ENCODE data around the gene HSPB9. TPM values are rescaled to one million over a fixed set of nuclear protein-coding genes. Genes with fewer than 3 reads are reported as not detected.

Gene HSPB9
- polyA plus RNA-seq, 3 donors from 2014 or later = 0.11 TPM; not detected in 2

- H3K27ac Mint-ChIP-seq = peak overlapping the region in 2 of 6 donors; percentile 22 to 52
- no peaks in the 10 kb centered on the region for H3K9me3 Mint-ChIP-seq
- no peak overlapping the region for H3K4me3 Mint-ChIP-seq
- peaks cover 2 to 4% (median 3%) of the 10 kb centered on the region in 3 donors for H3K36me3 Mint-ChIP-seq
- peaks cover 0 to 3% (median 0%) of the 10 kb centered on the region in 3 donors for H3K27me3 Mint-ChIP-seq (ENCODE audit: low read depth in 3 of 3)
- peaks cover 30 to 35% of the 10 kb centered on the region in 2 donors for H3K4me1 Mint-ChIP-seq
- DNase-seq = no peak
These were observed 13.5 kb upstream of the HSPB9 start for GRCh38 chr17:42109086-42109485.

DNA sequence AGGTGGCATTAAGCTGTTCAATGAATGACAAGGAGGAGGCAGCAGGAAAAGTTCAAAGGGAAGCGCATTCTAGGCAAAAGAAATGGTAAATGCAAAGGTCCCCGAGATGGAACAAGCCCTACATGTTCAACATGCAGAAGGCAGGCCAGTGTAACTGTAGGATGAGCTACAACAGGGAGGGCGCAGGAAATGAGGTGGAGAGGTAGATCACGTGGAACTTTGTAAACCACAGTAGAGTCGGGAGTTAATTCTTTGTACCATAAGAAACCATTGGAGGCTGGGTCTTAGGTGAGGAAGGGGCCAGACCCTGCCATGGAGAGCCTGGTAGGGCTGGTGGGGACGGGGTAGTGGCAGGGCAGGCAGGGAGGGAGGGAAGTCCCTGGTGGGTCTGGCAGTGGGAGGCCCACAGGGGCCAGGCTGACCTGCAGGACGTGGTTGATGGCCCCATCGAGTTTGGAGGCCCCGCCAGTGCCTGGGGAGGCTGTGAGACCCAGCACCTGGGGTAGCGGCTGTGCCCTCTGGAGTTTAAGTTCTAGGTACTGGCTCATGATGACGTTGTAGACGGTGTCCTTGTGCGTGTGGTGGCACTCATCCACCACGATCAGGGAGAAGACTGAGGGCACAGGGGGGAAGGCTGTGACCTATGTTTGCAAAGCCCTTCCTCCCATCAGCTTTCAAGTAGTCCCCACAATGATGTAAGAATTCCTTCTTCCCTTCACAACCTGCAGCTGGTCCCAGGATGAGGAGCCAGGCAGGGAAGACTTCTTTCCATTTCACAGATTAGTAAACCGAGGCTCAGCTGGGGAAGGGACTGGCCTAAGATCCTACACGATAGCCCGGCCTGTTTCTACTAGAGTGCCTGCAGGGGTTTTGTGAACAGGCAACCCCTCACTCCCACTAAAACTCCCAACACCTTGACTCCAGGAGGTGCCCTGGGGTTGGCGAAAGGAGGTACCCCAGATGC, 12.0 kb upstream of the HSPB9 start:
- DNase-seq = no peak
- peaks cover 0 to 4% (median 4%) of the 10 kb centered on the region in 3 donors for H3K36me3 Mint-ChIP-seq
- peaks cover 0 to 3% (median 0%) of the 10 kb centered on the region in 3 donors for H3K27me3 Mint-ChIP-seq (ENCODE audit: low read depth in 3 of 3)
- peak overlapping the region; percentile 13 to 57 (median 38) for H3K4me3 Mint-ChIP-seq
- peaks cover 30 to 35% of the 10 kb centered on the region in 2 donors for H3K4me1 Mint-ChIP-seq
- H3K9me3 Mint-ChIP-seq = no peaks in the 10 kb centered on the region
- H3K27ac Mint-ChIP-seq = peak overlapping the region in 5 of 6 donors; percentile 13 to 77 (median 44)

DNA sequence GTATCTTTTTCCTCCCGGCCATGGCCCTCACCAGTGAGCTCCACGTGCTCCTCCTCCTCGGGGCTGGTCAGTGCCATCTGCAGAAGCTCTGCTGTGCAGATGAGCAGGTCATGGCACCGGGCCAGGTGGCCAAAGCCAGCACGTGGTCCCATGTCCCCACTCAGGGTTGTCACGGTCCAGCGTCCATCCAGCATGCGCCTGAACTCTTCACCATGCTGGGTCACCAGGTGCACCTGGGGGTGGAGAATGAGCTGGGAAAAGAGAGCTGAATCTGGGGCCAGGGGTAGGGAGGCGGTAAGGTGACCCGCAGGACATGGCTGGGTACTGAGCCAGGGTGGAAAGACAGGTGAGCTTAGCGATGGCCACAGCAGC, 11.4 kb upstream of the HSPB9 start:
- H3K36me3 Mint-ChIP-seq = peaks cover 0 to 6% (median 4%) of the 10 kb centered on the region in 3 donors
- no peaks in the 10 kb centered on the region for H3K9me3 Mint-ChIP-seq
- no peak for DNase-seq
- peaks cover 30 to 35% of the 10 kb centered on the region in 2 donors for H3K4me1 Mint-ChIP-seq
- H3K27me3 Mint-ChIP-seq (ENCODE audit: low read depth in 3 of 3) = peaks cover 0 to 3% (median 0%) of the 10 kb centered on the region in 3 donors
- H3K4me3 Mint-ChIP-seq = peak overlapping the region in 4 of 5 donors; percentile 14 to 88 (median 40)
- H3K27ac Mint-ChIP-seq = peak overlapping the region in 4 of 6 donors; percentile 67 to 96 (median 82)

DNA sequence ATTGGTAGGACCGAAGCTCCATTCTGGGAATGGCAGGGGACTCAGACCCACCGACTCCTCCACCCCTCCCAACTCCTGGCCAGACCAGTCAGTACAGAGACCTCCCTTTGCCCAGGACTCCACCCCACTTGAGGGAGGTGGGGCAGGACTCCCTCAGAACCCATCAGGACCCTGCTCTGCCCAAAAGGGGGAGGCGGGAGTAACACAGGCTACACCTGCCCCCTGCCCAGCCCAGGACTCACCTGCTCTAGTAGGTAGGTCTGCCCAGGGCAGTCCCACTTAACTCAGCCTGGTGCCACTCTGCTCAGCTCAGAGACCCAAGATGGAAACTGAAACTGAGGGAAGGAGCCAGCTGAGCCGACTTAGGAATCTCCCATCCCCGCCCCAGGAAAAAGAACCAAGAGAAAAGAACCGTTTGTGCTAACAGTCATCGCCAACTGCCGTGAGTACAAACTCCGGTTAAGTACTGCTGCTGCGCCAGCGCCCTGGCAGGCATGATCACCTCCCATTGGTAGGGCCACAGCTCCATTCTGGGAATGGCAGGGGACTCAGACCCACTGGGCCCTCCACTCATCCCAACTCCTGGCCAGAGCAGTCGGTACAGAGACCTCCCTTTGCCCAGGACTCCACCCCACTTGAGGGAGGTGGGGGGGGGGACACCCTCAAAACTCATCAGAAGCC, 10.6 kb upstream of the HSPB9 start:
- Mint-ChIP-seq H3K4me3 (peak overlapping the region; percentile 83 to 93 (median 88)), H3K36me3 (peaks cover 0 to 12% (median 8%) of the 10 kb centered on the region in 3 donors), H3K27ac (peak overlapping the region; percentile 89 to 97 (median 94)), H3K4me1 (peaks cover 33 to 42% of the 10 kb centered on the region in 2 donors), H3K9me3 (no peaks in the 10 kb centered on the region), H3K27me3 (ENCODE audit: low read depth in 3 of 3) (peaks cover 0 to 3% (median 0%) of the 10 kb centered on the region in 3 donors)
- peak in 2 of 3 donors; percentile 21 to 23 for DNase-seq

- peaks cover 31 to 38% of the 10 kb centered on the region in 2 donors for H3K4me1 Mint-ChIP-seq
These were observed 9.9 kb upstream of the HSPB9 start, which contains the start of gene DHX58 for GRCh38 chr17:42112552-42113176. Gene DHX58, minus strand, starts transcription at chr17:42112714. Its CDS starts 822 bp downstream, at chr17:42111892.

GRCh38 chr17:42113293-42114069, 9.1 kb upstream of the HSPB9 start:
- Mint-ChIP-seq H3K27ac (peak overlapping the region in 1 of 6 donors; percentile 38), H3K4me3 (no peak overlapping the region), H3K4me1 (peaks cover 25 to 32% of the 10 kb centered on the region in 2 donors), H3K27me3 (ENCODE audit: low read depth in 3 of 3) (peaks cover 0 to 3% (median 0%) of the 10 kb centered on the region in 3 donors), H3K36me3 (peaks cover 0 to 13% (median 8%) of the 10 kb centered on the region in 3 donors), H3K9me3 (no peaks in the 10 kb centered on the region)
- DNase-seq = no peak

More at GRCh38 chr17:42112552-42113176, 9.9 kb upstream of the HSPB9 start, which contains the start of gene DHX58:
- peak; percentile 77 to 83 (median 79) for DNase-seq
- Mint-ChIP-seq H3K27ac (peak within 1 kb of the TSS; percentile 89 to 97 (median 94)), H3K9me3 (no peaks in the 10 kb centered on the region), H3K36me3 (peaks cover 0 to 13% (median 8%) of the 10 kb centered on the region in 3 donors), H3K27me3 (ENCODE audit: low read depth in 3 of 3) (peaks cover 0 to 3% (median 0%) of the 10 kb centered on the region in 3 donors), H3K4me3 (peak within 1 kb of the TSS; percentile 83 to 93 (median 88))

- peaks cover 28 to 32% of the 10 kb centered on the region in 2 donors for H3K4me1 Mint-ChIP-seq
- H3K27ac Mint-ChIP-seq = no peak overlapping the region
- peaks cover 0 to 13% (median 11%) of the 10 kb centered on the region in 3 donors for H3K36me3 Mint-ChIP-seq
- H3K4me3 Mint-ChIP-seq = no peak overlapping the region
- peaks cover 0 to 1% (median 0%) of the 10 kb centered on the region in 3 donors for H3K27me3 Mint-ChIP-seq (ENCODE audit: low read depth in 3 of 3)
- DNase-seq = no peak
- H3K9me3 Mint-ChIP-seq = no peaks in the 10 kb centered on the region
These were observed 8.5 kb upstream of the HSPB9 start for GRCh38 chr17:42114118-42114517.

- Mint-ChIP-seq H3K4me3 (no peak overlapping the region), H3K9me3 (no peaks in the 10 kb centered on the region), H3K27me3 (ENCODE audit: low read depth in 3 of 3) (peaks cover 0 to 4% (median 0%) of the 10 kb centered on the region in 3 donors), H3K27ac (peak overlapping the region in 1 of 6 donors; percentile 15), H3K4me1 (peaks cover 27 to 31% of the 10 kb centered on the region in 2 donors), H3K36me3 (peaks cover 0 to 9% (median 7%) of the 10 kb centered on the region in 3 donors)
- DNase-seq = peak; percentile 73 to 81 (median 75)
These were observed 5.8 kb upstream of the HSPB9 start for GRCh38 chr17:42116705-42117396.

- H3K27ac Mint-ChIP-seq = no peak overlapping the region
These were observed 5.0 kb upstream of the HSPB9 start for GRCh38 chr17:42117397-42118125.

DNA sequence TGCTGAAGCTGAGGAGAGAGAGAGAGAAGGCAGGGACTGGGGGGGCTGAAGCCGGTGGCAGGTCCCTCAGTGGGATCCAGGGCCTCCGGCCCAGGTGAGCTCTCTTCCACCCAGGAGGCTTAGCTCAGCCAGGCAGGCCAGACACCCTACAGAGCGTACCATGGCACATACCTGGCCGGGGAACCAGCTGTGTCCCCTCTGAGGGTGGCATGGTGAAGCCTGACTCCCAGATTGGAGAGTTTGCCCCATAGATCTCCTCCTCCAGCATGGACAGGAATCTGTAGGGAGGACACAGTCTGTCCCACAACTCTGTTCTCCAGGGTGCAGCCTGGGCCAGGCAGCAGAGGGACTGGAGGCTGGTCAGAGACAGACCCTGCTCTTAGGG, 4.5 kb upstream of the HSPB9 start:
- Mint-ChIP-seq H3K27ac (no peak overlapping the region), H3K4me3 (peak overlapping the region in 1 of 5 donors; percentile 50), H3K36me3 (peaks cover 0 to 9% (median 7%) of the 10 kb centered on the region in 3 donors), H3K4me1 (peaks cover 18 to 20% of the 10 kb centered on the region in 2 donors), H3K27me3 (ENCODE audit: low read depth in 3 of 3) (peaks cover 0 to 4% (median 0%) of the 10 kb centered on the region in 3 donors), H3K9me3 (no peaks in the 10 kb centered on the region)
- no peak for DNase-seq

More at GRCh38 chr17:42117397-42118125, 5.0 kb upstream of the HSPB9 start:
- Mint-ChIP-seq H3K4me1 (peaks cover 21 to 24% of the 10 kb centered on the region in 2 donors), H3K36me3 (peaks cover 0 to 9% (median 7%) of the 10 kb centered on the region in 3 donors), H3K27me3 (ENCODE audit: low read depth in 3 of 3) (peaks cover 0 to 4% (median 0%) of the 10 kb centered on the region in 3 donors), H3K4me3 (no peak overlapping the region), H3K9me3 (no peaks in the 10 kb centered on the region)
- DNase-seq = no peak

DNA sequence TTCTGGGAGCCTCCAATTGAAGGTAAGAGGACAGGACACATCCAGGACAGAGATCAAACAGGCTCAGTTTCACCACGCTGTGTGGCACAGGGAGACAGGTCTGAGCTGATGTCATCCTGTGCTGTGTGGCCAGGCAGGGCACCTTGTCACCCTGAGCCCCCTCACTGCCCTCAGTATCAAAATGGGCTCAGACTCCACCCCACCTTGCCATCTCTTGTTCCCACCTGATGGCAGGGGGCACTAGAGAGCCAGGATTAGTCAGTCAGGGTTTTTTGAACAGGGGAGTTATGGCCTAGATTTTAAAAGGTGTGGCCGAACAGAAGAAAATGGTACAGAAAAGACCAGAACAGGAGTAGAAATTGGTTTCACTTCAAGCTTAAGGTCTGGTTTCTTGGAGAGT, 4.1 kb upstream of the HSPB9 start:
- no peak overlapping the region for H3K27ac Mint-ChIP-seq
- no peak for DNase-seq
- H3K9me3 Mint-ChIP-seq = no peaks in the 10 kb centered on the region
- H3K36me3 Mint-ChIP-seq = peaks cover 0 to 9% (median 7%) of the 10 kb centered on the region in 3 donors
- peak overlapping the region in 4 of 5 donors; percentile 8 to 68 (median 54) for H3K4me3 Mint-ChIP-seq
- H3K27me3 Mint-ChIP-seq (ENCODE audit: low read depth in 3 of 3) = peaks cover 0 to 4% (median 0%) of the 10 kb centered on the region in 3 donors
- H3K4me1 Mint-ChIP-seq = peaks cover 20% of the 10 kb centered on the region in 2 donors

Measured in immature natural killer cell (primary cell).